Aorta (tissue), 5 donors: ENCODE results near the gene AIRE. TPM values are rescaled to one million over a fixed set of nuclear protein-coding genes. Genes with fewer than 3 reads are reported as not detected.

ENCODE experiments used
- ATAC-seq: fragments of 200-7000 bp; cut with Tn5 transposase; one replicate; pipeline ENCODE4 v1.9.1; 2022; ENCODE audit warnings: moderate library complexity; ENCODE audit not compliant: low FRiP score
- DNase-seq, 2 donors: peaks; one replicate each; pipeline ENCODE4 v3.0.0-alpha.2; 2020
- H3K27ac ChIP-seq, 2 donors: one replicate each; pipeline ENCODE4 v1.5.1; 2013; ENCODE audit warnings: low read length in 2 of 2, mild to moderate bottlenecking in 2 of 2, moderate library complexity in 2 of 2, control low read depth in 1 of 2, inconsistent platforms in 1 of 2, low read depth in 1 of 2
- H3K27me3 ChIP-seq, 2 donors: one replicate each; pipeline ENCODE4 v1.6.1; 2013; ENCODE audit warnings: control low read depth in 1 of 2, low read length in 1 of 2, mild to moderate bottlenecking in 1 of 2, moderate library complexity in 1 of 2; ENCODE audit not compliant: insufficient read depth in 2 of 2, control insufficient read depth in 1 of 2
- H3K36me3 ChIP-seq, 2 donors: one replicate each; pipeline ENCODE4 v1.6.1; 2013; ENCODE audit warnings: control low read depth in 1 of 2, low read length in 1 of 2, mild to moderate bottlenecking in 1 of 2; ENCODE audit not compliant: insufficient read depth in 2 of 2, control insufficient read depth in 1 of 2
- H3K4me1 ChIP-seq, 2 donors: one replicate each; pipeline ENCODE4 v1.6.1; 2013; ENCODE audit warnings: low read length in 2 of 2, control low read depth in 1 of 2, mild to moderate bottlenecking in 1 of 2, moderate library complexity in 1 of 2; ENCODE audit not compliant: insufficient read depth in 2 of 2, control insufficient read depth in 1 of 2
- H3K4me3 ChIP-seq, 2 donors: one replicate each; pipeline ENCODE4 v1.5.1; 2013; ENCODE audit warnings: low read length in 2 of 2, control low read depth in 1 of 2, mild to moderate bottlenecking in 1 of 2
- H3K9me3 ChIP-seq: one replicate; pipeline ENCODE4 v1.6.1; 2013; ENCODE audit warnings: mild to moderate bottlenecking, low read length; ENCODE audit not compliant: control insufficient read depth
- WGBS, 2 donors: extraction: QIAGEN DNeasy Blood & Tissue Kit; methylation state at CpG; one replicate each; pipeline ENCODE4 v1.1.7; 2013; 5-methylcytosine and 5-hydroxymethylcytosine counted together
- intact Hi-C, 2 donors: fragments of 100-400 bp; cut with DNase I; formaldehyde crosslinking; loops; one replicate each; pipeline versions ENCODE4 v1.14.2 to v1.15.0; 2022
- polyA plus RNA-seq, 2 donors: library from polyadenylated mRNA; stranded (reverse); fragments of 200-250 nt; gene quantifications; one replicate each; pipeline ENCODE4 v1.2.3, GENCODE V29; 2013
- total RNA-seq, 2 donors: library from RNA; stranded (reverse); fragmentation: NEBNext Ultra II Directional; extraction: Animal tissue kit (Norgen Biotek cat#: 25700); gene quantifications; one replicate each; pipeline ENCODE4 v1.2.1, GENCODE V29; 2021
- donor health status: healthy with polysubstance abuse.
- donor health status: Bipolar disorder and iron deficiency.
- donor health status: DM: no; HTN: no; CAD: no.
- donor health status: DM: no; HTN: no; CAD: no.
- donor health status: DM: yes; HTN: yes; CAD: no.

The AIRE gene
- total and polyA plus RNA-seq, 4 donors, result 0.19 TPM; not detected in 3

DNA sequence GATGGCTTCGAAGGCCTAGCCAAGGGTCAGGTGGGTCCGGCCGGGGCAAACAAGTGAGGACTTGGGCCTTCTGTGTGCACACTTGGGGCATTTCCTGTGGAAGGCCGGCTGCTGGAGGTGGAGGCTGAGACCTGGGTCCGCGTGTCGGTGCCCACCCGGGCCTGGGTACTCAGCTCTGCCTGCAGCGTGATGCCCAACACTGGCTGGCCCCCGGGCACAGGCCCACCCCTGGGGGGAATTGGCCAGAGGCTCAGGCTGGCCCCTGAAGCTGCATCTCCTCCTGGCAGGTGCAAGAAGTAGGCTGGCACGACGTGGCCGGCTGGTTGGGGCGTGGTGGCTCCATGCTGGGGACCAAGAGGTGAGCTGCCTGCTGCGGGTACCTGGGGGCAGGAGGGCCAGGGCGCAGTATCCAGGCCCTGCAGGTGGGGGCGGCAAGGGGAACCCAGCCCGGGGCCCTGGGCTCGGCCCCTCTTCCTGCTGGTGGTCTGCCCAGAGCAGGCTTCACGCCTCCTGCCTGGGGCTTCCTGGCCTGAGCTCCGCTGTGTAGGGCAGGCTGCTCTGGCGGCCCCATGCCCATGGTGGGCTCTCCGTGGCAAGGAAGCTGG lies 36.3 kb downstream of the AIRE start:
- ATAC-seq, result no peak

DNA sequence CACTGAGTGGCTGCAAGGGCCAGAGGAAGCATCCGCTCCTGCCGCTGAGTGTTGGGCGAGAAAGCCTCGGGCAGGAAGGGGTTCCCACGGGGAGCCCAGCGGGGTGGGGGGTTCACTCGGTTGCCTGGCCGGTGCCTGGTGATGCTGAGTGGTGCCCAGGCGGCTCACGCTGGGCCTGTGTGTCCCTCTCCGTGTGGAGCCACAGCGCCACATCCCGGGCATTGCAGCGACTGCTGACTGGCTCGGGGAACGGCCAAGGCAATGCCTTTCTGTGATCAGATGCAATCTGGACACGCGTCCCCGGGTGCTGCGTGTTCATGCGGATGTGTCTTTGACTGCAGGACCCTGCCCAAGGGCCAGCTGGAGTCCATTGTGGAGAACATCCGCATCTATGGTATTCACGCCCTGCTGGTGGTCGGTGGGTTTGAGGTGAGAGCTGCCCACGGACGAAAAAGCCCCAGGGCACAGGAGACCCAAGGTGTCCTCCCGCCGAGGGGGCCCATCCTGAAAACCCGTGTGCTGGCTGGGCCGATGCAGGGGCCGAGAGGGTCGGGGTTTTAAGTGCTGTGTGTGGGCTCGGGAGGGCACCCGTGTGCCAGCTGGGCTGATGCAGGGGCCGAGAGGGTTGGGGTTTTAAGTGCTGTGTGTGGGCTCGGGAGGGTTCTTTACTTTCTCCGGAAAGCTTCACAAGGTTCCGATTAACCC lies 37.1 kb downstream of the AIRE start:
- Histone ChIP-seq H3K4me1 (no peaks in the 10 kb centered on the region), H3K9me3 (no peaks in the 10 kb centered on the region), H3K4me3 (no peak overlapping the region), H3K36me3 (no peaks in the 10 kb centered on the region), H3K27me3 (no peaks in the 10 kb centered on the region), H3K27ac (no peak overlapping the region)
- no peak for ATAC-seq
- WGBS, 2 donors, result 92% methylated on average over 38 of the region's 38 CpGs
- no peak for DNase-seq
- intact Hi-C loops, result no loop called here

More for the DNA sequence above, 36.3 kb downstream of the AIRE start:
- Histone ChIP-seq H3K4me3 (no peak overlapping the region), H3K27ac (no peak overlapping the region), H3K9me3 (no peaks in the 10 kb centered on the region), H3K4me1 (no peaks in the 10 kb centered on the region), H3K27me3 (no peaks in the 10 kb centered on the region), H3K36me3 (no peaks in the 10 kb centered on the region)
- no peak for DNase-seq
- 92 to 93% methylated on average over 21 to 23 of the region's 23 CpGs for WGBS, 2 donors
- intact Hi-C loops, result no loop called here

DNA sequence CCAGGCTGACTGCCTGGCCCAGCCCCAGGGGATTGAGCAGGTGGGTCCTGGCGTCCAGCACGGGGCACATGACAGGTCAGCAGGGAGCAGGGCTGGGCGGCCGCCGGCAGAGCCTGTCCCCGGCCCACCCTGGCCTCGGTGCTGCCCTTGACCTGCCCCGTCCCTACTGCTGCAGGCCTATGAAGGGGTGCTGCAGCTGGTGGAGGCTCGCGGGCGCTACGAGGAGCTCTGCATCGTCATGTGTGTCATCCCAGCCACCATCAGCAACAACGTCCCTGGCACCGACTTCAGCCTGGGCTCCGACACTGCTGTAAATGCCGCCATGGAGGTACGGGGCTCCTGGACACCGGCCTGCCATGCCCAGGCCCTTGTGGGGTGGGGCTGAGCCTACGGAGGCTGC lies 37.9 kb downstream of the AIRE start:
- Histone ChIP-seq H3K27ac (no peak overlapping the region), H3K4me1 (no peaks in the 10 kb centered on the region), H3K27me3 (no peaks in the 10 kb centered on the region), H3K36me3 (no peaks in the 10 kb centered on the region), H3K4me3 (no peak overlapping the region), H3K9me3 (no peaks in the 10 kb centered on the region)
- intact Hi-C loops, result no loop called here
- DNase-seq, result no peak
- no peak for ATAC-seq
- WGBS, 2 donors, result 81 to 87% methylated on average over 20 of the region's 20 CpGs

DNA sequence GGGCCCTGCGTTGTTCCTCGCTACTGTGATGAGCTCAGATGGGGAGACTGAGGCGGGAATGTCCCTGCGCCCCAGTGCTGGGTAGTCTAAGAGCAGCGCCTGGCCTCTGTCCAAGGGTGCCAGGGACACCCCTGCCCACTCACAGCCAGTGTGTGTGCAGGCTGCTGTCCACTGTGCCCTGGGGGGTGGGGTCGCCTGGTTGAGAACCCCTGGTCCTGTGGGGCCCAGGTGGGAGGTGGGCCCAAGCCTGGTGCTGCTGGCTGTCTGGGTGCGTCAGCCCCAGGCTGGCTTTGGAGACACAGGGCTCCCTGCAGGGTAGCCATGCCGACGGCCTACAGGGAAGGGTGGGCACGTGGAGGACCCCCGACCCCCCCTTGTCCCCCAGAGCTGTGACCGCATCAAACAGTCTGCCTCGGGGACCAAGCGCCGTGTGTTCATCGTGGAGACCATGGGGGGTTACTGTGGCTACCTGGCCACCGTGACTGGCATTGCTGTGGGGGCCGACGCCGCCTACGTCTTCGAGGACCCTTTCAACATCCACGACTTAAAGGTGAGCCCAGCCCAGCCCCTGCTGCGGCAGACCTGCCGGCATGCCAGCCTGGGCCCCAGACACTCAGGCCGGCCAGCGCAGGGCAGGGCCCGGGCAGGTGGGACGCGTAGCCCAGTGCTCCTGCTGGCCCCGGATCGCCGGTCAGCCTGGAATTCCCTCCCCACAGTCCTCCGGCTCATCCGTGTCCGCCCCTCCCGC lies 38.6 kb downstream of the AIRE start:
- 94 to 95% methylated on average over 36 to 37 of the region's 37 CpGs for WGBS, 2 donors
- intact Hi-C loops, result no loop called here

DNA sequence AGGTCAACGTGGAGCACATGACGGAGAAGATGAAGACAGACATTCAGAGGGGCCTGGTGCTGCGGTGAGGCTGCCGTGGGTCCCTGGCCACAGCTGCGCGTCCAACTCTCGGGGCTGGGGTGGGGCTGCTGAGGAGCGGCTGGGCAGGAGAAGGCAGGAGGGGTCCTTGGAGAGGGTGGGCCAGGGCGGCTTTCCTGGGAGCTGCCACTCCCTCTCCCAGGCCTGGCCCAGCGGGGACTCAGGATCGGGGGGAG lies 39.1 kb downstream of the AIRE start:
- DNase-seq (no peak), ATAC-seq (no peak)
- no peaks in the 10 kb centered on the region for H3K4me1 ChIP-seq
- intact Hi-C loops, result no loop called here
- 93 to 94% methylated on average over 11 of the region's 11 CpGs for WGBS, 2 donors
- H3K9me3 ChIP-seq, result no peaks in the 10 kb centered on the region
- H3K36me3 ChIP-seq, result no peaks in the 10 kb centered on the region
- H3K27ac ChIP-seq, result no peak overlapping the region
- no peaks in the 10 kb centered on the region for H3K27me3 ChIP-seq
- H3K4me3 ChIP-seq, result no peak overlapping the region

More for the DNA sequence above, 38.6 kb downstream of the AIRE start:
- no peak overlapping the region for H3K4me3 ChIP-seq
- no peak overlapping the region for H3K27ac ChIP-seq
- no peak for ATAC-seq
- DNase-seq, result no peak
- no peaks in the 10 kb centered on the region for H3K36me3 ChIP-seq
- H3K9me3 ChIP-seq, result no peaks in the 10 kb centered on the region
- H3K4me1 ChIP-seq, result no peaks in the 10 kb centered on the region
- no peaks in the 10 kb centered on the region for H3K27me3 ChIP-seq

DNA sequence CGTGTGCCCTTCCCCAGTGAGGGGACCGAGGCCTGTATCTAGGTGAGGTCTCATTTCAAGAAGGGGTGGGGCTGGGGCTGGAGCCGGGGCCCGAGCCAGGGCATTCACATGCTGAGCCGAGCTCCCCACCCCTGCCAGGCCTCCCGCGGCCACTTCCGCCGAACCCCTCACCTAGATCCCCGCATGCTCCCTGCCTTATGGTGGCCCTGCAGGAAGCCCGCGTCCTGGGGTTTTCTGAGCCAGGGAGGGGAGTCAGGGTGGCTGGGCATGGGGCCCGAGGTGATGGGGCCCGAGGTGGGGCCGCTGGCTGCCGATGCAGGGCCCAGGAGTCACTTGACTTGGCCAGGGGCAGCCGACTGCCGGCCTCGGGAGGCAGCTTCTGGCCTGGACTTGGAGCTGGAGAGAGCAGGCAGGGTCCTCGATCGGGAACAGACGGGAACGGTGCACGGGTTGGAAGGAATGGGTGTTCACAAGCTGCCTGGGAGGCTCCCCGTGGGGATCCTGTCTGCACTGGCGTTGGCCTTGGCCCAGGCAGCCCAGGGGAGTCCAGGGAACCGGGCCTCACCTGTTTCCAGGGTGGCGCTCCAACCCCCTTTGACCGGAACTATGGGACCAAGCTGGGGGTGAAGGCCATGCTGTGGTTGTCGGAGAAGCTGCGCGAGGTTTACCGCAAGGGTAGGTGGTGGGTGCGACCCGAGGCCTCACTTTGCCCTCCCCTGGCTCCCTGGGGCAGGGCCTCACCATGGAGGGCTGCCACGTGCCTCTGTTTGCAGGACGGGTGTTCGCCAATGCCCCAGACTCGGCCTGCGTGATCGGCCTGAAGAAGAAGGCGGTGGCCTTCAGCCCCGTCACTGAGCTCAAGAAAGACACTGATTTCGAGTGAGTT lies 40.0 kb downstream of the AIRE start:
- no peak for DNase-seq
- Histone ChIP-seq H3K36me3 (no peaks in the 10 kb centered on the region), H3K4me3 (no peak overlapping the region), H3K27ac (no peak overlapping the region), H3K27me3 (no peaks in the 10 kb centered on the region), H3K4me1 (no peaks in the 10 kb centered on the region), H3K9me3 (no peaks in the 10 kb centered on the region)
- 86 to 89% methylated on average over 43 to 44 of the region's 44 CpGs for WGBS, 2 donors
- no peak for ATAC-seq
- intact Hi-C loops, result no loop called here

DNA sequence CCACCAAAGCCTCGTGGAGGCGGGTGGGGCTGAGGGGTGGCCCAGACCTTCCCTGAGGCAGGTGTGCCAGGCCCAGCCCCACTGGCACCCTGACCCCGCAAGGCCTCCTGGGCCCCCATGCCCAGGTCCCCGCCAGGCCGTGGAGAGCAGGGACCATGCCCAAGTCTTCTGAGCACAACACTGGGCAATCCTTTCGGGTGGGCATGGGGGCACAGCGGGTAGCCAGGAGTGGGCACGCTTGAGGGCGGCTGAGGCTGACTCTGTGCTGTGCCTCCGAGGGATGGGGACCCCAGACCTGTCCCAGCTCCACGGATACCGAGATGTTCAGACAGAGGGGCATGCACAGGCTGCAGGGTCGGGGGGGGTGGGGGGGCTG lies 40.6 kb downstream of the AIRE start:
- no peak for ATAC-seq
- Histone ChIP-seq H3K4me1 (no peaks in the 10 kb centered on the region), H3K4me3 (no peak overlapping the region), H3K27ac (no peak overlapping the region), H3K36me3 (no peaks in the 10 kb centered on the region), H3K9me3 (no peaks in the 10 kb centered on the region), H3K27me3 (no peaks in the 10 kb centered on the region)
- intact Hi-C loops, result no loop called here
- 86 to 91% methylated on average over 13 of the region's 13 CpGs for WGBS, 2 donors
- no peak for DNase-seq

DNA sequence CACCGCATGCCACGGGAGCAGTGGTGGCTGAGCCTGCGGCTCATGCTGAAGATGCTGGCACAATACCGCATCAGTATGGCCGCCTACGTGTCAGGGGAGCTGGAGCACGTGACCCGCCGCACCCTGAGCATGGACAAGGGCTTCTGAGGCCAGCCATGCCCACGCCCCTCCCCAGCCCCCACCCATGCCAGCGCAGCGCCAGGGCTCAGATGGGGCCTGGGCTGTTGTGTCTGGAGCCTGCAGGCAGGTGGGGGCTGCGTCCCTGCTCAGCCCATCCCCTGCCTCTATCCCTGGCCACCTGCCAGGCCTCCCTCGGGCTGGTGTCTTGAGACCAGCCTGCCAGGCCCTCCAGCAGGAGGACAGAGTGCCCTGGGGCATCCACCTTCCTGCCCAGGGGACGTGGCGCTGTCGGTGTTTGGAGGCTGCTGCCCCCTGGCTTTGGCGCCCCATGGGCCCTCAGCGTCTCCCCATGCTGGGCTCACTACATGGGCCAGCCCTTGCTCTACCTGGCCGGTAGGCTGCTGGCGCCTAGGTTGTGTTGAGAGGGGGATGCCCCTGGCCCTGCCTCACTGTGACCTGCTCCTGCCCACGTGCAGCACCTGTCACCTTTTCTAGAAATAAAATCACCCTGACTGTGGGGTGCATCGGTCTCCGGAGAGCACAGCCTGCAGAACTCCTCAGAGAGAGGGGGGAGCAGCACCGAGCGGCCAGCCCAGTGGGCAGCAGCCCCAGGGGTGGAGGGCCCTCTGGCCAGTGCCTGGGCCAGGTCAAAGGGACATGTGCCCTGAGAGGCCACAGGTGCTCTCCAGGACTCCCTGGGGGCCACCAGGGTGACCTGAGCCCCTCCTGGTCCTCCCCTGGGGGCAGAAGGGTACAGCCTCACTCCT lies 41.3 kb downstream of the AIRE start:
- no peaks in the 10 kb centered on the region for H3K9me3 ChIP-seq
- no peaks in the 10 kb centered on the region for H3K27me3 ChIP-seq
- H3K36me3 ChIP-seq, result no peaks in the 10 kb centered on the region
- 83 to 86% methylated on average over 25 to 26 of the region's 26 CpGs for WGBS, 2 donors
- intact Hi-C loops, result no loop called here
- no peak overlapping the region for H3K27ac ChIP-seq
- ATAC-seq (no peak), DNase-seq (no peak)
- H3K4me1 ChIP-seq, result no peaks in the 10 kb centered on the region
- no peak overlapping the region for H3K4me3 ChIP-seq
